ENCODE data around the gene C10orf71.

DNA sequence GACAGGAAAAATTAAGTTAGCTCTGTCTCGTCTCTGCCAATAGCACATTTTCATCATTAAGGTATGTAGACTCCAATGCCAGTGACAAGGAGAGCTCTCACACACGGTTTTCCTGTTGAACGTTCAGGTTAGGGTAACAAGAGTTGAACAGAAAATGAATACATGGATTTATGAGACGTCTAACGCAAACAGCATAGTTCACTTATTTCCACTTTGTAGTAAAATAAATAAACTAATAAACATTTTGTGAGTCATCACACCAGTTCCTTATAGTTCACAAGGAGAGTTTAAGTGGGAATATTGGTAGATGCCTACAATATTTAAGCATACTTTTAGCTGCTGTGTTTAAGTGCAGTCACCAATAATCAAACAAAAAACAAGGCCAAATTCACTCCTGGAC is 75.8 kb downstream of the C10orf71 start:
- TF ChIP-seq, protein P1, sequence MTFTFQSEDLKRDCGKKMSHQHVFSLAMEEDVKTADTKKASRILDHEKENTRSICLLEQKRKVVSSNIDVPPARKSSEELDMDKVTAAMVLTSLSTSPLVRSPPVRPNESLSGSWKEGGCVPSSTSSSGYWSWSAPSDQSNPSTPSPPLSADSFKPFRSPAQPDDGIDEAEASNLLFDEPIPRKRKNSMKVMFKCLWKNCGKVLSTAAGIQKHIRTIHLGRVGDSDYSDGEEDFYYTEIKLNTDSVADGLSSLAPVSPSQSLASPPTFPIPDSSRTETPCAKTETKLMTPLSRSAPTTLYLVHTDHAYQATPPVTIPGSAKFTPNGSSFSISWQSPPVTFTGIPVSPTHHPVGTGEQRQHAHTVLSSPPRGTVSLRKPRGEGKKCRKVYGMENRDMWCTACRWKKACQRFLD (tag by site-specific recombination; IDR thresholded peaks at IDR 0.05) = no peak
- TF ChIP-seq ZNF544 (tag by site-specific recombination; IDR thresholded peaks at IDR 0.05) (no peak), ZNF248 (tag by site-specific recombination; IDR thresholded peaks at IDR 0.05) (no peak), SALL2 (tag by site-specific recombination; IDR thresholded peaks at IDR 0.05; ENCODE audit: borderline replicate concordance) (no peak), FEZF1 (tag by site-specific recombination; IDR thresholded peaks at IDR 0.05) (no peak), REPIN1 (tag by site-specific recombination; IDR thresholded peaks at IDR 0.05; ENCODE audit: low read depth) (no peak), ZNF121 (tag by site-specific recombination; IDR thresholded peaks at IDR 0.05) (no peak), ZNF324 (tag by site-specific recombination; IDR thresholded peaks at IDR 0.05) (no peak), PRDM1 (tag by site-specific recombination; IDR thresholded peaks at IDR 0.05) (no peak)
- TF ChIP-seq, protein P2, sequence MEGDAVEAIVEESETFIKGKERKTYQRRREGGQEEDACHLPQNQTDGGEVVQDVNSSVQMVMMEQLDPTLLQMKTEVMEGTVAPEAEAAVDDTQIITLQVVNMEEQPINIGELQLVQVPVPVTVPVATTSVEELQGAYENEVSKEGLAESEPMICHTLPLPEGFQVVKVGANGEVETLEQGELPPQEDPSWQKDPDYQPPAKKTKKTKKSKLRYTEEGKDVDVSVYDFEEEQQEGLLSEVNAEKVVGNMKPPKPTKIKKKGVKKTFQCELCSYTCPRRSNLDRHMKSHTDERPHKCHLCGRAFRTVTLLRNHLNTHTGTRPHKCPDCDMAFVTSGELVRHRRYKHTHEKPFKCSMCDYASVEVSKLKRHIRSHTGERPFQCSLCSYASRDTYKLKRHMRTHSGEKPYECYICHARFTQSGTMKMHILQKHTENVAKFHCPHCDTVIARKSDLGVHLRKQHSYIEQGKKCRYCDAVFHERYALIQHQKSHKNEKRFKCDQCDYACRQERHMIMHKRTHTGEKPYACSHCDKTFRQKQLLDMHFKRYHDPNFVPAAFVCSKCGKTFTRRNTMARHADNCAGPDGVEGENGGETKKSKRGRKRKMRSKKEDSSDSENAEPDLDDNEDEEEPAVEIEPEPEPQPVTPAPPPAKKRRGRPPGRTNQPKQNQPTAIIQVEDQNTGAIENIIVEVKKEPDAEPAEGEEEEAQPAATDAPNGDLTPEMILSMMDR (tag by site-specific recombination; IDR thresholded peaks at IDR 0.05) = no peak
- TF ChIP-seq, protein P3, sequence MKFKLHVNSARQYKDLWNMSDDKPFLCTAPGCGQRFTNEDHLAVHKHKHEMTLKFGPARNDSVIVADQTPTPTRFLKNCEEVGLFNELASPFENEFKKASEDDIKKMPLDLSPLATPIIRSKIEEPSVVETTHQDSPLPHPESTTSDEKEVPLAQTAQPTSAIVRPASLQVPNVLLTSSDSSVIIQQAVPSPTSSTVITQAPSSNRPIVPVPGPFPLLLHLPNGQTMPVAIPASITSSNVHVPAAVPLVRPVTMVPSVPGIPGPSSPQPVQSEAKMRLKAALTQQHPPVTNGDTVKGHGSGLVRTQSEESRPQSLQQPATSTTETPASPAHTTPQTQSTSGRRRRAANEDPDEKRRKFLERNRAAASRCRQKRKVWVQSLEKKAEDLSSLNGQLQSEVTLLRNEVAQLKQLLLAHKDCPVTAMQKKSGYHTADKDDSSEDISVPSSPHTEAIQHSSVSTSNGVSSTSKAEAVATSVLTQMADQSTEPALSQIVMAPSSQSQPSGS (tag by site-specific recombination; IDR thresholded peaks at IDR 0.05; ENCODE audit: low read depth) = no peak
